AG09309 (cell line): ENCODE results near the gene C4orf33.
"Not testable (repeated sequence)": the region's sequence is repeated elsewhere in the genome, so short reads cannot be mapped to it uniquely, and the experiment has no call there.

Source experiments
- DNase-seq: peaks from one replicate; pipeline ENCODE4 v3.0.0-alpha.2; 2010; ENCODE audit warnings: low read depth
- H3K4me3 ChIP-seq: 2 replicates; pipeline ENCODE4 v1.5.1; 2011; ENCODE audit warnings: mild to moderate bottlenecking, low read depth, low read length, moderate library complexity; ENCODE audit not compliant: control insufficient read depth
- TF ChIP-seq, protein P1 (sequence below): IDR thresholded peaks from 2 replicates; pipeline ENCODE4 v1.5.1; 2011; ENCODE audit warnings: mild to moderate bottlenecking, low read depth, low read length, inconsistent platforms; ENCODE audit not compliant: insufficient read depth, control insufficient read depth; ENCODE audit errors: missing control alignments

C4orf33 gene, protein sequence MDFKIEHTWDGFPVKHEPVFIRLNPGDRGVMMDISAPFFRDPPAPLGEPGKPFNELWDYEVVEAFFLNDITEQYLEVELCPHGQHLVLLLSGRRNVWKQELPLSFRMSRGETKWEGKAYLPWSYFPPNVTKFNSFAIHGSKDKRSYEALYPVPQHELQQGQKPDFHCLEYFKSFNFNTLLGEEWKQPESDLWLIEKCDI

DNA sequence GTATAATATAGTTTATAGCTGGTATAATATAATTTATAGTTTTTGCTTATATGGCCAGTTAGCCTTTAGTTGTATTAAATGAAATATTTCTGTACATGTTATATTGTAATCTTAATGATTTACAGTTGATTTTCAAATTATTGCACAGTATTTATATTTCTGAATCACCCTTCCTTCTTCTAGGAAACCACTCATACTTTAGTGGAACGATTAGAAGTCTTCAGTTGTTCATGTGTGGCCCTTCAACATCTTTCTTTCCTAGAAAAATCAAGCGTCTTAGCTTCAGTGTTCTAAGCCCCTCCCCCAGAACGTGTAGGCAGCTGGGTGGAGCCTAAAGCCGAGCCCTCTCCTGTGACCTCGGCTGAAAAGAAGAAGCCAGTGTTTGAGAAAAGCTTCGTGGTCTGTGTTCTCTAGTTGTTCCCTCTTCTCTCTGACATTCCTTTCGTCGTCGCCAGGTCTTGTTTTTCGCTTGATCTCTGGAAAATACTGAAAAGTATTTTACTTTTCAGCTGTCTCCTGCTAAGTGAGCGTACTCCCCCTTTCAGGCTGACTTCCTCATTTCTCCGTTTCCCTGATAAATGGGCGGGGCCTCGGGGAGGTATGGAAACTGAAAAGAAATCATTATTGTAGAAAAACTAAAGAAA, at the start of gene C4orf33:
Gene C4orf33 (plus strand): TSS at position 342 of the 644 bp plus-strand sequence. CDS start 6,459 bp downstream, outside the sequence.
- DNase-seq, result peak; percentile 5
- peak within 1 kb of the TSS; percentile 42 for H3K4me3 ChIP-seq
- TF ChIP-seq, protein P1, sequence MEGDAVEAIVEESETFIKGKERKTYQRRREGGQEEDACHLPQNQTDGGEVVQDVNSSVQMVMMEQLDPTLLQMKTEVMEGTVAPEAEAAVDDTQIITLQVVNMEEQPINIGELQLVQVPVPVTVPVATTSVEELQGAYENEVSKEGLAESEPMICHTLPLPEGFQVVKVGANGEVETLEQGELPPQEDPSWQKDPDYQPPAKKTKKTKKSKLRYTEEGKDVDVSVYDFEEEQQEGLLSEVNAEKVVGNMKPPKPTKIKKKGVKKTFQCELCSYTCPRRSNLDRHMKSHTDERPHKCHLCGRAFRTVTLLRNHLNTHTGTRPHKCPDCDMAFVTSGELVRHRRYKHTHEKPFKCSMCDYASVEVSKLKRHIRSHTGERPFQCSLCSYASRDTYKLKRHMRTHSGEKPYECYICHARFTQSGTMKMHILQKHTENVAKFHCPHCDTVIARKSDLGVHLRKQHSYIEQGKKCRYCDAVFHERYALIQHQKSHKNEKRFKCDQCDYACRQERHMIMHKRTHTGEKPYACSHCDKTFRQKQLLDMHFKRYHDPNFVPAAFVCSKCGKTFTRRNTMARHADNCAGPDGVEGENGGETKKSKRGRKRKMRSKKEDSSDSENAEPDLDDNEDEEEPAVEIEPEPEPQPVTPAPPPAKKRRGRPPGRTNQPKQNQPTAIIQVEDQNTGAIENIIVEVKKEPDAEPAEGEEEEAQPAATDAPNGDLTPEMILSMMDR, result no peak

DNA sequence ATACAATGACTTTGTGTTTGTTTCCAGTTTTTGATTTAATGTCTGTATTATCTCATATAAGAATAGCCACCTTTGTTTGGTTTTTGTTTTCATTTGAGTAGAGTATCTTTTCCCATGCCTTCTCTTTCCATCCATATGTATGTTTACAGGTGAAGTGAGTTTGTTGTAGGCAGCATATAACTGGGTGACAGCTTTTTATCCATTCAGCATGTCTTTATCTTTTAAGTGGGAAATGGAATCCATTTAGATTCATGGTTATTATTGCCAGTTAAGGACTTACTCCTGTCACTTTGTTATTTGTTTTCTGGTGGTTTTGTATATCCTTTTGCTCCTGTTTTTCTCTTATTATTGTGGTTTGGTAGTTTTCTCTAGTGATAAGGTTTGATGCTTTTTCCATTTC, 36.9 kb upstream of the C4orf33 start:
- H3K4me3 ChIP-seq, result no peak overlapping the region
- DNase-seq, result no peak
- TF ChIP-seq, protein P1, result no peak

DNA sequence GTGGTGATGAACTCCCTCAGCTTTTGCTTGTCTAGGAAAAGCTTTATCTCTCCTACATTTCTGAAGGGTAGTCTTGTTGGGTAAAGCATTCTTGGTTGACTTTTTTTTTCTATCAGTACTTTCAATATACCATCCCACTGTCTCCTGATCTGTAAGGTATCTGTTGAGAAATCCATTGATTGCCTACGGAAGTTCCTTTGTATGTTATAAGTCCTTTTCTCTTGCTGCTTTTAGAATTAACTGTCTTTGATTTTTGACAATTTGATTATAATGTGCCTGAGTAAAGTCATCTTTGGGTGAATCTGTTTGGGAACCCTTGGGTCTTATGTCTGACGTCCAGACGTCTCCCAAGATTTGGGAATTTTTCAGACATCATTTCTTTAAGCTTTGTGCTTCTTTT, 33.4 kb upstream of the C4orf33 start:
- TF ChIP-seq, protein P1, result no peak
- H3K4me3 ChIP-seq, result no peak overlapping the region
- no peak for DNase-seq

DNA sequence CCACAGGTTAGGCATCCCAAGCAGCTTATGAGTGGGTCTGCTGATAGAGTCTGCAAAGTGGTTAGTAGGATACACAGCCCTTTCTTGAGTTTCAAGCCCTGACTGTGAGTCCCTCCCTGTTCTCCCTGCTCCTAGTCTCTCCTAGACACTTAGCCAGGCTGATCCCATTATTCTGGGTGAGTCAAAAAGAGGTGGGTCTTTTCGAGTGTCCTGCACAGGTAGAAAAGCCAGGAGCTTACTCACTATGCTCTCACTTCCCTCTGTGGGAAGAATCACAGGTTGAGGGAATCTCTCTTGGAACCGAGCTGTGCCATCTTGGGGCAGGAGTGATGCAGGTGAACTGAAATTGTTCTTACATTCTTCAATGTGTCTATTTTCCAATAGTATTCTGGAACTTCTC, 32.3 kb upstream of the C4orf33 start:
- H3K4me3 ChIP-seq, result no peak overlapping the region
- TF ChIP-seq, protein P1, result no peak
- no peak for DNase-seq

DNA sequence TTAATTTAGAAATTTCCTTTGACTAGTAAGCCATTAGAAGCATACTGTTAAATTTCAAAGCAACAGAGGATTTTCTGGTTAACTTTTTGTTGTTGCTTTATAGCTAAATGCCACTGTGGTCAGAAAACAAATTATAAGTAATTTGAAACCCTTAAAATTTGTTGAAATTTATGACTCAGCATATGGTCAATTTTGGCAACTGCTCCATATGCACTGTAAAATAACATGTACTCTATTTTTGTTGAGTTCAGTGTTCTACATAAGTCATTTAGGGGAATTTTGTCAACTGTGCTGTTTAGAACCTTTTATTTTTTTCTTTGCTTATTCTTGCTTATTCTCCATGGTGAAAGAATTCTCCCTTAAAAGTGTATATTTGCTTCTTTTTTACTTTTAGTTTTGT, 31.2 kb upstream of the C4orf33 start:
- peak; percentile 20 for DNase-seq
- no peak overlapping the region for H3K4me3 ChIP-seq
- TF ChIP-seq, protein P1, result no peak

DNA sequence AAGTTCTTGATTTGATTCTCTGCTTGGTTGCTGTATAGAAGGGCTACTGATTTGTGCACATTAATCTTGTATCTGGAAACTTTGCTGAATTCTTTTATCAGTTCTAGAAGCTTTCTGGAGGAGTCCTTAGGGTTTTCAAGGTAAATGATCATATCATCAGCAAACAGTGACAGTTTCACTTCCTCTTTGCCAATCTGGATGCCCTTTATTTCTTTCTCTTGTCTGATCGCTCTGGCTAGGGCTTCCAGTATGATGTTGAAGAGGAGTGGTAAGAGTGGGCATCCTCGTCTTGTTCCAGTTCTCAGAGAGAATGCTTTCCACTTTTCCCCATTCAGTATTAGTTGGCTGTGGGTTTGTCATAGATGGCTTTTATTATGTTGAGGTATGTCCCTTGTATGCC, 26.4 kb upstream of the C4orf33 start:
- not testable (repeated sequence) for DNase-seq, H3K4me3 ChIP-seq

DNA sequence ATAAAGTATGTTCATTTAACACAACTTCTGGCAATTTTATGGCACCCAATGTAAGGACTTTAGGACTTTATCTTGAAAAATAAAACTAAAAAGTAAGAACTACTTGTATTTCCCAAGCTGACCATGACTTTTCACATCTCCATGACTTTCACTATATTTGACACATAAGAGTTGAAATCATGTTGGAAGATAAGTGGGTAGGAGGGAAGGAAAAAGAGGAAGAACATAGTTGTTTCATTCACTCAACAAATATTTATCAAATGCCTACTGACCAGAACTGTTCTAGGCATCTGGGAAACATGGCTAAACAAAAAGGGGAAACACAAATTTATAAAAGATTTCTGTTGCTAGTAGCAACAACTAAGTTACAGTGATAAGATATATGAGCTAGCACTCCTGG, 18.6 kb upstream of the C4orf33 start:
- no peak overlapping the region for H3K4me3 ChIP-seq
- no peak for DNase-seq
- TF ChIP-seq, protein P1, result no peak
